ENCODE results near the gene TP63. TPM values are rescaled to one million over a fixed set of nuclear protein-coding genes. Genes with fewer than 3 reads are reported as not detected.
A peak's percentile ranks its signal among the peaks of the same experiment; 100 is the strongest.

Gene TP63
- total RNA-seq, 1 donor from 2014 or later, result 25.9 TPM

DNA sequence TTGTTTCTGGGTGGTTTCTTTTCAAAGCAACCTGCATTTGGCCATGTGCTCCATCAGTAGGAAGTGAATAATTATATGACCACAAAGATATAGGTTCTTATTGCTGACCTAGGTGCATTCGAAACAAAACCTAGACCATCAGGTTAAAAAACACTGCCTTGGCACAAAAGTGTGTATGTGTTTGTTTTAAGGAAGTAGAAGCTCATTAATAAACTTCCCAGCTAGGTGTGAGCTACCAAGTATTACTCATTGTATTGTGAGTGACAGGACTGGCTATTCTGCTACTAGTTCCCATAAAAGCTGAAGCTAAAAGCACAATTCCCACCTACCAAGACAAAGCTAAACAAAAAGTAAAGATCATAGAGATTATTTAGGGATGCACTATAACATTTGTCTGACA, 168.2 kb downstream of the TP63 start:
- peaks cover 62% of the 10 kb centered on the region for H3K4me1 Mint-ChIP-seq
- no peak for DNase-seq (ENCODE audit: low spot score in 2 of 2, unreplicated experiment in 2 of 2)
- no peaks in the 10 kb centered on the region for H3K36me3 Mint-ChIP-seq
- H3K4me3 Mint-ChIP-seq, result no peak overlapping the region
- H3K27ac Mint-ChIP-seq, result no peak overlapping the region
- H3K27me3 Mint-ChIP-seq (ENCODE audit: low read depth), result no peaks in the 10 kb centered on the region
- no peak for TF ChIP-seq CTCF (IDR thresholded peaks at IDR 0.05; ENCODE audit: unreplicated experiment)
- no peaks in the 10 kb centered on the region for H3K9me3 Mint-ChIP-seq

GRCh38 chr3:189800436-189800835, 169.2 kb downstream of the TP63 start:
- Mint-ChIP-seq H3K4me3 (no peak overlapping the region), H3K27me3 (ENCODE audit: low read depth) (no peaks in the 10 kb centered on the region), H3K27ac (no peak overlapping the region), H3K4me1 (peaks cover 59% of the 10 kb centered on the region), H3K9me3 (no peaks in the 10 kb centered on the region), H3K36me3 (no peaks in the 10 kb centered on the region)
- DNase-seq (ENCODE audit: low spot score in 2 of 2, unreplicated experiment in 2 of 2), result no peak
- no peak for TF ChIP-seq CTCF (IDR thresholded peaks at IDR 0.05; ENCODE audit: unreplicated experiment)

- H3K36me3 Mint-ChIP-seq, result no peaks in the 10 kb centered on the region
- no peak for DNase-seq (ENCODE audit: low spot score in 2 of 2, unreplicated experiment in 2 of 2)
- no peak for TF ChIP-seq CTCF (IDR thresholded peaks at IDR 0.05; ENCODE audit: unreplicated experiment)
- no peaks in the 10 kb centered on the region for H3K9me3 Mint-ChIP-seq
- no peak overlapping the region for H3K4me3 Mint-ChIP-seq
- no peak overlapping the region for H3K27ac Mint-ChIP-seq
- no peaks in the 10 kb centered on the region for H3K27me3 Mint-ChIP-seq (ENCODE audit: low read depth)
- peaks cover 53% of the 10 kb centered on the region for H3K4me1 Mint-ChIP-seq
Measured at GRCh38 chr3:189803254-189803653, 172.1 kb downstream of the TP63 start.

GRCh38 chr3:189805375-189806067, 174.3 kb downstream of the TP63 start:
- H3K27ac Mint-ChIP-seq, result peak overlapping the region; percentile 88
- H3K9me3 Mint-ChIP-seq, result no peaks in the 10 kb centered on the region
- no peaks in the 10 kb centered on the region for H3K27me3 Mint-ChIP-seq (ENCODE audit: low read depth)
- DNase-seq (ENCODE audit: low spot score in 2 of 2, unreplicated experiment in 2 of 2), result no peak
- no peaks in the 10 kb centered on the region for H3K36me3 Mint-ChIP-seq
- H3K4me3 Mint-ChIP-seq, result no peak overlapping the region
- no peak for TF ChIP-seq CTCF (IDR thresholded peaks at IDR 0.05; ENCODE audit: unreplicated experiment)
- H3K4me1 Mint-ChIP-seq, result peaks cover 46% of the 10 kb centered on the region

- H3K27ac Mint-ChIP-seq, result peak overlapping the region; percentile 88
- H3K36me3 Mint-ChIP-seq, result no peaks in the 10 kb centered on the region
- no peak overlapping the region for H3K4me3 Mint-ChIP-seq
- H3K4me1 Mint-ChIP-seq, result peaks cover 46% of the 10 kb centered on the region
- no peaks in the 10 kb centered on the region for H3K27me3 Mint-ChIP-seq (ENCODE audit: low read depth)
- no peak for TF ChIP-seq CTCF (IDR thresholded peaks at IDR 0.05; ENCODE audit: unreplicated experiment)
- no peaks in the 10 kb centered on the region for H3K9me3 Mint-ChIP-seq
- no peak for DNase-seq (ENCODE audit: low spot score in 2 of 2, unreplicated experiment in 2 of 2)
Measured at GRCh38 chr3:189806171-189806951, 175.2 kb downstream of the TP63 start.

Data from mesothelial cell of epicardium (in vitro differentiated cells).